Ureter (tissue), 1 donor: ENCODE results near the gene PPP1R17. TPM values are rescaled to one million over a fixed set of nuclear protein-coding genes. Genes with fewer than 3 reads are reported as not detected.

ENCODE experiments used
- DNase-seq: peaks from one replicate; pipeline ENCODE4 v3.0.0-alpha.2; 2020; ENCODE audit warnings: low spot score
- total RNA-seq: library from RNA; stranded (reverse); gene quantifications from one replicate; pipeline ENCODE4 v1.2.4, GENCODE V29; 2023
- donor health status: DM: yes; HTN: yes; CAD: no.

The PPP1R17 gene
- not detected for total RNA-seq

DNA sequence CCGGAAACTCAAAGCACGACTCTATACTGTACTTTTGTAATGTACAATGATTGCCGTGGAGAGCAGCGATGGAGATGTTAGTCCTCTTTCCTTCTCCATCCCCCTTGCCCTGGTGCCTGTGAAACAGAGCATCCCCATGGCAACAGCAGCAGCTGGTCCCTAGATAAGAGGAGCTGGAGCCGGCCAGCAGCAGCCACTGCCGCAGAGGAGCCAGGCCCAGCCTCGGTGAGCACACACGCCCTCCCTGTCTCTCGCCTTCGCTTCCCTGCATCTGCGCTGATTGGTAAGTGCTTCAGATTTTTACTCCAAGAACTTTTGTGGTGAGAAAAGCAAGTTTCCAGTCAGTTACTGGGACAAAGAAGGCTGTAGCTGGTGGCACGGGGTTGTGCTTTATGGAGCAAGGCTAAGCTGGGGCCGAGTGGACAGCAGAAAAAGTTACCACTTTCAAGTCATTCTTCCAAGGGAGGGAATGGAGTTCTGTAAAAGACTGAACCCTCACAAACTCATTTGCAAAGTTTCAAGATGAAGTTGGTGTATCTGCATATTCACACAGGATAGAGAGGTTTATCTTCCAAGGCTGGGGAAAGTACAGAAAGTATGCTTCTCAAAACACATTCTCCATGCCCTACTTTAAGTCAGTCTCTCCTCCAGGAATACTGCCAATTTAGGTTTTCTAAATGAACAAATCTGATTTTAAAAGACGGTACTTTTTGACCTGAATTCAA is at the start of gene PPP1R17:
Gene PPP1R17, plus strand, starts transcription at position 192 of the 725 bp plus-strand sequence. CDS start 5,227 bp downstream, outside the sequence.
- DNase-seq, result no peak

DNA sequence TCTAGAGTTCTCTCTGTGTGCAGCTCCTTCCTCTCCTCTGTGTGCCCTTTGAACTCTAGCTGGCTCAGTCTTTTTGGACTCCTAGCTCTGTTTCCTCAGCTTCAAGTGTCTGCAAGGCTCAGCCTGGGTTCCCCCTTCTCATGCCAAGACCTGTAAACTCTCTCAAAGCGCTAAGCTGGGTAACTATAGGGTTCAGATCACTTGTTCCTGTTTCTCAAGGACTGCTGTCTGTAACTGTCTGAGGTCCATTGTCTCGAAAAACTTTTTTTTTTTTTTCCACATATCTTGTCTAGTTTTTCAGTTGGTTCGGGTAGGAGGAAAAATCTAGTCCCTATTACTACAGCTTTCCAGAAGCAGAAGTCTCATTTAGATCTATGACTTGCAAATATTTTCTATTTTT is 46.6 kb upstream of the PPP1R17 start:
- DNase-seq, result no peak

DNA sequence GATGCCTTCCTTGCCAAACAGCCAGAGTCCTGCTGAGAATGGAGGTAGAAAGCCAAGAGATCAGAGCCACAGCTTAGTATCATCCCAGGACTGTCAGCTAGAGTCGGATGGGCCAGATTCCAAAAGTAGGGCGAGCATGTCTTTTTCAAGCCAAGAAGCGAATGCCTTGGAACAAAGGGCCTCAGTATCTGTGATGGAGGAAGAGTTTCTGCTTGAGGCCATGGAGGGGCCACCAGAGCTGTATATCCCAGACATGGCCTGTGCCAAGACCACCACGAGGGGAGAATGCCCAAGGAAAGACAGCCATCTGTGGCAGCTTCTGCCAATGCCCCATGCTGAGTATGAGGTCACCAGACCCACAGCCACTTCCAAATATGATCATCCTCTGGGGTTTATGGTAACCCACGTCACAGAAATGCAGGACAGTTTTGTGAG is 44.3 kb upstream of the PPP1R17 start:
- DNase-seq, result no peak

DNA sequence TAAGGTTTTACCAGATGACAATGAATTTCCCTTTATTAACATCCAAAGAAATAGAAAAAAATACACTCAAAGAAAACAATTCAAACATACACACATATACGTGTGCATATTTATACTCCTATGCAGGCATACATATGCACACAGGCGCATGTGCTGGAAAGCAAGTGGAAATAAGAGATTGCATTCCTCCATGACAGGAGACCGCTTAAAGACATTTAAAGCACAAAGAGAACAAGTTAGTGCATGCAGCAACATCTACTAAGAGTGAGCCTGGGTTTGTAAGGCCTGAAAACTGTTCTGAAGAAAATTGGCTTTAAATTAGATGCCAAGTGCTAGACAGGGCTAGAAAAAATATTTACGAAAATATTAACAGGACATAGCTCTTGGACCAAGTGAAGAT is 40.1 kb upstream of the PPP1R17 start:
- no peak for DNase-seq

DNA sequence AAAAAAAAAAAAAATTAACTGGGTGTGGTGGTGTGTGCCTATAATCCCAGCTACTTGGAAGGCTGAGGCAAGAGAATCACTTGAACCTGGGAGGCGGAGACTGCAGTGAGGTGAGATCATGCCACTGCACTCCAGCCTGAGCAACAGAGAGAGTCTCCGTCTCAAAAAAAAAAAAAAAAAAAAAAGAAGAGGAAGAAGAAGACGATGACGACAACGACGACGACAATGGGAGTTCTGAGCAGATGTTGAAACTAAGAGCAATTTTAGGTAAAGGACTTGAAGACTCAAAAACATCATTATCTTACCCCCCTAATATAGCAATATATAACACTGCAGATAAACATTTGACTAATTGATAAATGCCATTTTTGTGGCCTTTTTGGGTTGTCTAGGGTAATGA is 39.5 kb upstream of the PPP1R17 start:
- DNase-seq, result no peak

DNA sequence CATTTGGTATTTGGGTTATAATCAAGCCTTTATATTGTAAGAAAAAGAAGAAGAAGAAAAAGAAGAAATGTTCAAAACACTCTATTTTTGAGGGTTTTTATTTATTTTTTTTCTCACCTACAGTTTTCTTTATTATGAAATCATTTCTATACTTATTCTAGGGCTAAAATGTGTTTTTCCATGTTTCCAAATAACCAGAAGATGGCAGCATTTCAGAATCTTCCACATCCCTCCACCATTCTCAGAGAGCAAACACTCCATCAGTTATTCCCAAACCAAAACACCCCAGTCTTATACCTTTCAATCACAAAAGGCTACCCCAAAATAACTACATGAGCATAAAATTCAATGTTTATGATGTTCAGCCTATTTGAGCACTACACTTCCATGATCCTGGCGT is 38.7 kb upstream of the PPP1R17 start:
- DNase-seq, result no peak

DNA sequence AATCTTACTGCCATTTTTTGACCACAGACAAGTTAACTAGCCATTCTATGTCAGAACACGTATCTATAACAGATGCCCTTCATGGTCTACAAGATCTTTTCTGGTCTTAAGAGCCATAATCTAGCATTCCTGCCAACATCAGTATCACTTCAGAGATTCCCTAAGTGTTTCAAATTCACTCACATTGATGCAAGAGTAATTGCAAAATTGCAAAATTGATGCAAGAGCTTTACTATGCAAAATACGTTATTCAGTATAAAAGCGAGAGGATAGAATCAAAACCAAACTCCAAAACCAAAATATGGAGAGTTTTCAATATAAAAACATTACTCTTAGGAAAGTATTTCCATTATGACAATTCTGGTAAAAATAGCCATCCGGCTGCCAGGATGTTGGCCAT is 38.1 kb upstream of the PPP1R17 start:
- DNase-seq, result no peak

DNA sequence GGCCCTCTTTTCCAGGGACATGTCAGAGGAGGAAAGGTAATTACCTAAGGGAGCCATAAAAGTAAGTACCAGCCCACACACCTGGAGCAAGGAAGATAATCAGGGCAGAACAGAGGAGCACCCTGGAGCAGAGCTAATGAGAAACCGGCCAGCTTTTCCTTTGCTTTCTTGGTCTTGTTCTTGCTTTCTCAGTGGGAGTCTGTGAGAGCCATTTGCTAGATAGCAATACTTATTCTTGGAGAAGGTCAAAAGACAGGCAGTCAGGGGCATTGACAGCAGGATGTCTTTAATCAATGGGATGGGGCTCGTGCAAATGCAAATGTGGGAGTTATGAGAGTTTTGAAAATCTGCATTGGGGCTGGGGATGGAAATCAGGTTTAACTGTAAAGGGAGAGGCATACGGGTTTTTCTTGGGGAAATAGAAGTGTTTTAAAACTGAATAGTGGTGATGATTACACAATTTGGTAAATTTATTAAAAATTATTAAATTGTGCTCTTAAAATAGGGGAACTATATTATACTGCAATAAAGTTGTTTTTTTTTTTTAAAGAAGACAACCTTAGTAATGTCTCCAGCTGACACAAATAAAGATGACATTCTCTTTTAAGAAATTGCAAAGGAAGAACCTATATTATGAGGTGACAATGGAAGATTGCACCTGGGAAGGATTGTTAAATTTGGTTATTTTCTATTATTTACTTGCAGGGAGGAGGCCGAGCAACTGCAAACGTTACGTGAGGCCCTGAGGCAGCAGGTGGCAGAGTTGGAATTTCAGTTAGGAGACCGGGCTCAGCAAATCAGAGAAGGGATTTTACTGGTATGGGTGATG is 35.6 kb upstream of the PPP1R17 start:
- DNase-seq, result no peak

DNA sequence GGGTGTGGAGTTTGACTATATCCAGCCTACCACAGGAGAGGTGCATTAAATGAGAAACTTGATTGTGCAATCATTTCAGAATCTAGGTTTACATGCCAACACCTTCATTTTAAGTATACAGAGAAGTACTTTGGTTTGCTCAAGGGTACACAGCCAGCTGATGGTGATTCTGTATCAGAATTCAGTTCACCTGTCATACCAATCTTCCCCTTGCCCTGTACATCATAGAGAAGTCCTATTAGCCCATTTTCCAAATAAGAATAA is 35.0 kb upstream of the PPP1R17 start:
- no peak for DNase-seq

DNA sequence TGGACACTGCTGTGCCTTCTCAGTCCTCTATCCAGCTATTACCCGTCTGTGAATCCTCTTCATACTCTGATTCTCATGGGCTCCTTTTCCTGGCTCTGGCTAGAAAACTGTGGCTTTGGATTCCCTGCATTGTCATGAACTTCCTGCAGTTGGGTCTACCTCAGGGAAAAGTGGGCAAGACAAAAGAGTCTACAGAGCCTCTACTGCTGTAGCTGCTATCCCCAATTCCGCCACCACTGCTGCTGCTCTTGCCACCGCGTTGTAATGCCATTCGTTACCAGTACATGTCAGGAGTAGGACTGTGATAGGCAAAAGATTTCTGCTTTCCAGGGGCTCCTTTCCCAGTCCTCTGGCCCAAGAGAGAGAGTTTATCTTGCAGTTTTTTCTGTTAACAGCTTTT is 23.9 kb upstream of the PPP1R17 start:
- no peak for DNase-seq

DNA sequence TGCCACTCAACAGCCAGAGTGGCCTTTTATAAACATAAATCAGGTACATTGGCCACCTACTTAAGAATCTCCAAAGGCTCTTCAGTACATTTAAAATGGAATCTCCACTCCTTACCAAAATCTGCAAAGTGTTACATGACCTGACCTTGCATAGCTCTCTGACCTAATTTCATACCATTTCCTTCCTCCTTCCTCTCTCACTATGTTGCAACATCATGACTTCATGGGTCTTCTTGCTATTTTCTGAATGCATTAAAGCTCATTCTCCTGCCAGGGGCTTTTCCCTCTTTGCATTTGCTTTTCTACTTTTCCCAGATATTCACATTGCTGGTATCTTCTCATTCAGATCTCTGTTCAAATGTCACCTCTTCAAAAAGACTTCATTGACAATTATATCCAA is 22.1 kb upstream of the PPP1R17 start:
- DNase-seq, result no peak

DNA sequence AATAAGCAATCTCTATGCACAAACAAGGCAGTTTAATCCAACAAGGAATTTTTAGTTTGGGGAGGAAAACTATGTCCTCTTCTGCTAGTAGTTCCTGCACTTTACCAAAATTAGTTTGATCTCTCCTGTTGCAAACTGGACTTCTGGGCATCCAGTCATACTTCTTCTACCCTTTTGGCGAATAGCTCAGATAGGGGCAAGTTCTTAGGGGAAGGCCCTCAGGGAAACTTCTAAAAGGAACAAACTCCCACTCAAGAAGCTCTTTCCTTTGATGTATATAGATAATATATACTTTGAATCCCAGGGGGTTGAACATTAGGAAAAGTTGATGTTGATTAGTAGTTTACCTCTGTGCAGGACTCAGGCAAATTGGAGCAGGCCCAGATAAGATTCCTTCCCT is 21.5 kb upstream of the PPP1R17 start:
- no peak for DNase-seq

DNA sequence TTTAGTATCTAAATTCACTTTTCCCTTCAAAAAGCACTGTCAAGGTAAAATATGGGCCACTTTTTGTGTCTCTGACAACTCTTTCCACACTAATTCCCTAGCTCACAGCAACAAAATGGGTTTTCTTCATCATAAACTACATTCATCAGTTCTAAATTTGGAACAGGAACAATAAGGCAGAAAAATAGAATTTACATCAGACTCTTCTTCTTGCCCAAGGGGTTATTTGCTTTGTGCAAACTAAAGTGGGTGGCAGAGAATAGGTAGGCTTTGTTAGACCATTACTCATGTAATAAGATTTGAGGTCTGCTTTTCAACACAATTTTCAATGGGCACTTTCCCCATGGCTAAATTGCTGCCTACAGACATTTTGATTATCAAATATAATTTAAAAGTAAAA is 17.6 kb upstream of the PPP1R17 start:
- DNase-seq, result no peak

DNA sequence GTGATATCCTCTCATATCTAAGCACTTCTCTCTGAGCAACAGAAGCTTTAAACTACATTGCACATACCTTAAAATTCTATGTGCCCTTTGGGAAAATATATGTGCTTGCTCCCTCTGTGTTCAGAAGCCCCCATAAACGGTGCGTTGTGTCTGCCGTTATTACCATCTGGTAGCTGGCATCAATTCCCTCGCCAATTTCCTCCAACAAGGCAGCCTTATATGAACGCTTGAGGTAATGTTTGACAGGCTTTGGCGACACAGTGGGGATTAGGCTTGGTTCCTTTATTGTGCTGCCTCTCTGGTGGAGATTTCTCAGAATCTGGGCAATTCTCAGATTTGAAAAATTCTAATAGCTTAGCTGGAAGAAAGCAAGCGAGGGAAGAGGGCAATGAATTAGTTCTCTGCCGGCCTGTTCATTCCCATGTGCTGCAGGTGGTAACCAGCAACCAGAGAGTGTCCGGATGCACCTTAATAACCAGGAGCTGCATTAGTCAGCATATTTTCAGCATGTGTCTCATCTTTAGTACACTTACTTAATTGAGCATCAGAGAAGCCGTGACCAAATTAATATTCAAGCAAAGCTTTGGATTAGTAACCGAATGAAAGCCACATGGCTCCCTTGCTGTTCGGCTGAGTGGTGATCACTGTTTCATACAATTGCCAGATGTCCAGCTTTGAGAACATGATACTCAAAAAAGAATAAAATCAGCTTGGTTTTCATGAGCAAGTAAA is 7.3 kb upstream of the PPP1R17 start:
- DNase-seq, result no peak

DNA sequence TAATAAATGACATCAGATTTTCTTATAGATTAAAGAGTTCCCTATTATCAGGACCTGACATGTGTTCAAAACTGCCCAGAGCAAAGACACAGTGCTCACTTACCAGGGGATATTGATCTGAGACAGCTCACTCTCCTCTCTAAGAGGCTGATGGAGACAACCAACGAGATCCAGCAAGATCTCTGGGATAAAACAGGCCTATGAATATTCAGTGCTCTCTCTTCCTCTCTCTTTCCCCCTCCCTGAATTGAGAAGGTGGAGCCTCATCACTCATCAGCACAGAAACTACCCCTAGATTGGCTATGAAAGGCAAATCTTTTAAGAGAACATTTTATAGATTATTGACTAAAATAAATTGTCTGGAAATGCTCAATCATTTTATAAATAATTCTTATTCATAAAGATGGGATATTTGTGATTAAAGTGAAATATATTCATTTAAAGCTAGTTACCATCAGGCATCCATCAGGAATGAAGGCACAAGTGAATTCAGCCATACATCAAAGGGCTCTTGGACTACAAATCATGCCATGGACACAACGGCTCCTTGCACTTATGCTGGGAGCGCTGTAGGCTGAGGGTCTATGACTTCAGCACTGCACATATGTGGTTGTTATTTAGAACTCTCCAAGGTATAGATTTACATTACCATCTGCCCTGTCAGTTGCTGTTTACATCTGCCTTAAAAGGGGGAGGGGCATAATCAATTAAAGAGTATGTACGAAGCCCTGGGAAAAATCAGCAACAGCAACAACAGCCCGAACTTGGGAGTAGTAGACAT is 3.4 kb upstream of the PPP1R17 start:
- DNase-seq, result no peak

DNA sequence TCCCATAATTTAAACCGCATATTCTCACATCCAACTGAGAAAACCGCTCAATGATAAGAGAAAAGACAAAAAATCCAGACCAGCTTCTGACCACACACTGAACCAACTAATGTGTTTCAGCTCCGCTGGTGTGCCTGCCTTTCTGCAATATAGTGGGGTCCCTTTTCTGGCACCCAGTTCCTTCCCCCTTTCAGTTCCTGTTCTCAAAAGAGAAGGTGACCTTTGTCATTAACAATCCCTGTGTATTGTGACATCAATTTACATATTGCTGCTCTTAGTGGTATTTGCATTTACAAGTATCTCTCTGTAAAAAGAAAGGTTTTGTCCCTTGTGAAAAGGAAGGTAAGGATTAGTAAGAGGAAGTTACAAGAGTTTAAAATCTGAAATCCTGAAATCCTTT is 1.4 kb downstream of the PPP1R17 start:
- DNase-seq, result no peak

DNA sequence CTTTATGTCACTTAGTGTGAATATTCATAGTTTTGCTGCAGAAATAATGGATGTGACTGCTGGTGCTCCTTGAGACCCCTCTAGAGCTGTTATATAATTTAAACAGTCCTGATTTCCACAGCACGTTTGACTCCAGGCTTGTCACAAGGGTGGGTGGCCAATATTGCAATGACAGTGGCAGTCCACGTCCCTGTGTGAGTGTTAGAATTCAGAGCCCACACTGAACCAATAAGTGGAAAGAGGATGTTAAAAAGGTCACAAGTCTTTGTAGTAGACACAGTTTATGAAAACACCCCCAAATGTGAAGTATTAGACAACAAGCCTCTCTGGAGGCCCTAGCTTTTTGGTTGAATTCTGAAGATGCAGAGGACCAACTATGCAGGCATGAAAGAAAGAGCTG is 2.0 kb downstream of the PPP1R17 start:
- DNase-seq, result no peak

DNA sequence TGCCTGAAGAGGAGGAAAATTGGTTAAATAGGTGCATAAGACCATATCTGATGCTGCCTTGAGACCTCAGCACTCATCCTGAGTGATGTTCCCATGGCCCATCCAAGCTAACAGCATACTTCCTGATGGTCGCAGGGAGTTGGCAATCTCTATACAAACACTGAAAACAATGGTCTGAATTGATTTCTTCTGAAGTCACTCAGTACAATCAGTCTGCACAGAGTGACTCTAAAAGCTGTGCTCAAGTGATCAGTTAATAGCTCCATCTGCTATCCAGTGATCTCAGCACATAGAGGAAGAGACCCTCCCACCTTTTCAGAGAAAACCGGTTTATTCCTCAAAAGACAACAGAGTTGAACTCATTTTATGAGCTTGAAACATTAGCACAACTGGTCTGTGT is 3.9 kb downstream of the PPP1R17 start:
- no peak for DNase-seq

DNA sequence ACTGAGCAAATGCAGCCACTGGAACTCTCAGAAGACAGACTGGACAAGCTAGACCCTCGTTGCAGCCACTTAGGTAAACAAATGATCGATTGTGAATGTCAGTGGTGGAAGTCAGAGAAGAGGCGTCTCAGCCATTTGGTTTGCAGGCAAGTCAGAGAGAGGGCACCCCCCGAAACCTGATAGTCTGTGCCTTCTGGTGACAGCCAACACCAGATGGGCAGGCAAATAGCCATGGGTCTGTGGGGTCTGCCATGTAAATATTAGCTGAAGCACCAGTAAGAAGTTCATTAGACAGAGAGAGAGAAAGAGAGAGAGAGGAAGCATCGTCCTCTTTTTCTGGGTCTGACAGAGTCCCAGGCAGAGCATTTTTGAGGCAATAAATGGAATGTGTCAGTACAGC is 5.4 kb downstream of the PPP1R17 start:
- no peak for DNase-seq

DNA sequence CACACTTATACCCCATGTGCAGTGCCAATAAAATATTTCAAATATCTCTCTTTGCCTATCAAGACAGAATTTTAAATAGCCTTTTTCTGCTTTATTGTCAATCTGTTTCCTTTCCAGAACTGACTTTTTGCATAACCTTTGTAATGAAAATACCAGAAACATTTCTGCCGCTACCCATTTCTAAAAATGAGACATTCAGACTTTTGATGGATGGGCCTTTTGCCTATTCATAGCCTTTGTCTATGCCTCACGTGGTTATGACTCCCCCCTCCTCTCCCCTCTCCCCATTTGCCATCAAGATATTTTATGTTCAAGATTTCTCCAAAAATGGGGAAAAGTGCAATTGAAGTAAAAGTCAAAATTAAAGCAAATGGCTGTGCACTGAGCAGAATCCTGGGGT is 5.9 kb downstream of the PPP1R17 start:
- no peak for DNase-seq

DNA sequence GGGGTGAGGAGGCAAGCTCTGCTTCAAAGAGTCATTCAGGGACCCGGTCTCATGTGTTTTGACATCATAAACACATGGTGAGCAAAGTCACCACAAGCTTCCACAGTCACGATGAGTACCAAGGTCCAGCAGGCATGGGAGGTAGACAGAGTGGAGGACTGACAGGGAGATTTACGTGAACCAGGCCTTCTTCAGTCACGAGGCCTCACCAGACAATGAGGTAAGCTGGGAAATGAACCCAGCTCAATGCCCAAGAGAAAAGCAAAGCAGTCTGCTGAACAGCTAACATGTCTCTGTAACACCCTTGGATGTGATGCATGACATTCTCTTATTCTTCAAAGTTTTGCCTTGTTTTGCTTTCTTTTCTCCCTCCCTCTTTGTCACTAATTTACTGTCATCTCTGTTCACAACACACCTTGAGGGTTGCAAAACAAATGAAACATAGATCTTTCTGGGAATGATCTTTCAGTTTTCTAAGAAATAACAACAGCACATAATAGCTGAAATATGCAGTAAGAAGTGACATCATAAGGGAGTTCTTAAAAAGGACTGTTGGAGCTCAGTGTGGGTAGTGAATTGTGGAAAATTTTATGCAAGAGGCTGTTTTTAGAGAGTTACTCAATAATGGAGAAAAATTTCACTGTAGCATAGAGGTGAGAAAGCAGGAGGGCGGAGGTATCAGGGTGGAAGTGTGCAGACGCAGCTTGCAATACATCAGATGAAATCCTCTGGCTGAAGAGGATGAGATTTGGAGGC is 9.0 kb downstream of the PPP1R17 start:
- no peak for DNase-seq
